NCI-H526 (cell line): Measurements from ENCODE around the gene CNN3.

Source experiments
- DNase-seq, 2 experiments: peaks; one replicate each; lab custom pipeline; 2025; lab: John Stamatoyannopoulos, UW

Gene CNN3

GRCh38 chr1:94926915-94927404, at the start of gene CNN3:
CNN3 (minus strand) TSS chr1:94927110; CDS start chr1:94926894, 216 bp downstream.
- peak; percentile 63 to 97 for DNase-seq

GRCh38 chr1:94974824-94975223, 47.9 kb upstream of the CNN3 start:
- no peak for DNase-seq

DNA sequence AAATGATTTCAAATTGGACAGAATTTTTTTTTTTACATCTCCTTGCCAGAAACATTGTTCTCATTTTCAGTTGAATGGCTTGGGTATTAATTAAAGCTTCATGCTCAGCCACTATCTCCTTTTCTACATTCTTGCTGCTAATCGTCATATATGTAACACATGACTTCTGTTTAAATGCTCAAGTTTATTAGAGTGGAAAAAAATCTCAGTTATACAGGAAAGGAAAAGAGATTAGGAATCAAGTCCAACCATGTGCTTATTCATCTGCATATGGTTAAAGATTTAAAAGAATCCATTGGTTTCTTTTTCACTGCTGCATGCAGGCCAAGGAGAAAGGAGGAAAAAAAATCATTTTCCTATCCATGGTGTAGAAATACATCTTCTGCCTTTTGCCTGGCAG, 47.3 kb upstream of the CNN3 start:
- no peak for DNase-seq

- DNase-seq: no peak
Observed at GRCh38 chr1:94973309-94973922, 46.5 kb upstream of the CNN3 start.

DNA sequence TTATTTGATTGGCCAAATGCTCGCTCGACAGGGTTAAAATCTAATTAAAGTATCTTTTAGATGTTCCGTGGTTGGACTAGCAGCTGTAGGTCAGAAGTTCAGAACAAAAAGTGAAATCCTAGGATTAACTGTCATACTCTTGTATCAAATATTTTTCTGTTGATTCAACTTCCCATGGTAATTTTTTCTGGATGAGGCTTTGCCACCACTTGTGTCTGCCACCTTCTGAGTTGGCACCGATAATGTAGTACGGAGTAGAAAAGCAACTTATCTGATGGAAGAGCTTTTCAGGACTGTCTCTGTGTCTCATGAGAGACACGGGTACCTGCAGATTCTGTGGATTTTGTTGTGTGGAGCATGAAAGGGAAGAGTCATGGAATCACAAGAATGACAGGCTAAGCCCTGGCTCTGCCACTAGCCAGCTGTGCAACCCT, 44.6 kb upstream of the CNN3 start:
- DNase-seq: no peak

- DNase-seq: no peak
Observed at GRCh38 chr1:94970783-94971182, 43.9 kb upstream of the CNN3 start.

DNA sequence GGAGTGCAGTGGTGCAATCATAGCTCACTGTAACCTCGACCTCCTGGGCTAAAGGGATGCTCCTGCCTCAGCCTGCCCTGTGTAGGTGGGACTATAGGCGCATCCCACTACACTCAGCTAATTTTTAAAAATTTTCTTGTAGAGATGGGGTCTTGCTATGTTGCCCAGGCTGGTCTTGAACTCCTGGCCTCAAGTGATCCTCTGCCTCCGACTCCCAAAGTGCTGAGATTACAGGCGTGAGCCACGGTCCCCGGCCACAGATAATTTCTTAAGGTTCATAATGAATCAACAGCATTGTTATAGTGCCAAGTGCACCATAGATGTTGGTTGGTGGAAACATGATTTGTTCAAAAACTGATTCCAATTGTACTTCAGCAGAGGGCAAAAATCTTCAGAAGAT, 42.2 kb upstream of the CNN3 start:
- DNase-seq: no peak

DNA sequence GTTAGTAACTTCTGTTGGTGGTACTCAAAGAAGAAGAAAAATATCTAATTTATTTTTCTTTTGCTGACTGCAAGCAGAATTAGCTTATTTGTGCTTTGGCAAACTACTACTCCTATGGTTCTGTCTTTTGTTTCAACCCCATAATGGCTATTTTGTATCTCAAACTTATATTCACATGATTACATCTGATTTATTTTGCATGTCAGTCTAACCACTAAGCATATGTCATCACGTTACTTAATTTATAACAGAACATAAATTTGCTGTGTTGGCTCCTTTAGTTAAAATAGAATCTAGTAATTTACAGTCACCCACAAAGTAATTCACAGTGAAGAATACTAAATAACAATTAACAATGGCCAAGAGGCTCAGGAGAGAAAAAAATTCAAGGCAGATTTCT, 39.1 kb upstream of the CNN3 start:
- DNase-seq: no peak

GRCh38 chr1:94963864-94964263, 37.0 kb upstream of the CNN3 start:
- DNase-seq: no peak

GRCh38 chr1:94962409-94963265, 35.7 kb upstream of the CNN3 start:
- DNase-seq: no peak

GRCh38 chr1:94961988-94962387, 35.1 kb upstream of the CNN3 start:
- DNase-seq: no peak

- no peak for DNase-seq
Observed at GRCh38 chr1:94961582-94961981, 34.7 kb upstream of the CNN3 start.

GRCh38 chr1:94958081-94958480, 31.2 kb upstream of the CNN3 start:
- no peak for DNase-seq

GRCh38 chr1:94955767-94956632, 29.1 kb upstream of the CNN3 start:
- no peak for DNase-seq

- DNase-seq: no peak
Observed at GRCh38 chr1:94954263-94955220, 27.6 kb upstream of the CNN3 start.

DNA sequence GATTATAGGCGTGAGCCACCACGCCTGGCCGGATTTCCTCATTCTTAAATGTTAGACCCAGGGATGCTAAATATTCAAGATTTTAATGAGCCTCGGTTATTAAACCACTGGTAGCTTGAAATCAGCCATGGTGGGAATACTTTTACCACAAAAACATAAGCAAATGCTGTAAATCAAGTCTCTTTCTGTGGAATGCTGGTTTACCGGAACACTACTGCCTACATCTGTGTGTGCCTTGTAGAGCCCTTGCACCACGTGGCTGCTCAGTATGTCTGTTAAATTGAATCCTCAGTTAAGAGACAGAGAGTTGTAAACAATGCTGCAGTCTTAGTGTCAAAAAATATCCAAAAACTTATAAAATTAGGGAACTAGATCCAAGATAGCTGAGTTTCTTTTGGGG, 26.8 kb upstream of the CNN3 start:
- no peak for DNase-seq

GRCh38 chr1:94953107-94953506, 26.2 kb upstream of the CNN3 start:
- DNase-seq: no peak

- DNase-seq: no peak
Observed at GRCh38 chr1:94952539-94952938, 25.6 kb upstream of the CNN3 start.

DNA sequence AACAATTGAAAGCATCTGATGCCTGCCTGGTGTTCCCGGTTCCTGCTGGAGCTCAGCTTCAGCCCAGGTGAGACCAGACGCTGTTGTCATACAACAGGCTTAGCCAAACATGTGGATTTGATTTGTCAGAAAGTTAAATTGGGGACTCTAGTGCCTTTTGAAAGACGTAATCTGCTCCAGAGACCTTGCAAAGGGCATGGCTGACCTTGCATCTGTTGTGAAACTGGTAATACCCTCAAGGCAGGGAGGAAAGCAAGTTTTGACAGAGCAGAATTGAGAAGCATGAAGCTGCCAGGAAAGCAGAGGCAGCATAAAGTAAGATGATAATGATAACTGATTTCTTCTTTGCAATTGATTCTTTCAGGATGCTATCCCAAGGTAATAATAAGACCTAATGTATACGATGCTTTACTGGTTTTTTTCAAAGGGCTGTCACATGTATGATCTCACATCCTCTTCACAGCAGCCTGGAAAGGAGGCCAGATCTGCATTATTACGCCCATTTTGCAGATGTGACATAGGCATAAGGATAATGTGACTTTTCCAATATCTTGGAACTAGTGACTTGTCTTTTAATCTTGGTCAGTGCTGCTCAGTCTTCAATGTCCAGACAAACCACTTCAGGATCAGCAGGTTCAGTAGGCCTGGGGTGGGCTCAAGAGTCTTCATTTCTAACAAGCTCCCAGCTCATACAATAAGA, 24.7 kb upstream of the CNN3 start:
- DNase-seq: no peak

- DNase-seq: no peak
Observed at GRCh38 chr1:94951046-94951445, 24.1 kb upstream of the CNN3 start.
